ENCODE measurements around the gene CASP2. TPM values are rescaled to one million over a fixed set of nuclear protein-coding genes. Genes with fewer than 3 reads are reported as not detected.
A peak's percentile ranks its signal among the peaks of the same experiment; 100 is the strongest.

CASP2 gene
- total and polyA plus RNA-seq, 2 experiments from 2014 or later: 9.2 to 13.1 TPM

GRCh38 chr7:143284591-143285469 is 3.3 kb upstream of the CASP2 start, which contains the start of gene TMEM139:
Gene TMEM139, plus strand, starts transcription at chr7:143284958. Its CDS starts 1,000 bp downstream, at chr7:143285958.
- no peak within 1 kb of the TSS; the same call in 1 of the 2 replicates for H2AFZ ChIP-seq
- in situ Hi-C loops (cut with MboI): no loop called here

GRCh38 chr7:143285470-143285778 is 2.7 kb upstream of the CASP2 start:
- in situ Hi-C loops (cut with MboI): no loop called here
- Histone ChIP-seq H3K36me3 (ENCODE audit: low read depth) (no peaks in the 10 kb centered on the region), H3K9me2 (ENCODE audit: insufficient read depth) (no peaks in the 10 kb centered on the region), H3K9ac (no peak overlapping the region), H3K9me3 (ENCODE audit: low read depth) (no peaks in the 10 kb centered on the region), H4K20me1 (ENCODE audit: insufficient read depth) (no peaks in the 10 kb centered on the region), H3K4me2 (ENCODE audit: unreplicated experiment) (no peak overlapping the region), H3K4me1 (ENCODE audit: insufficient read depth) (peaks cover 10% of the 10 kb centered on the region; the same call in 1 of the 2 replicates), H3K27ac (no peak overlapping the region), H3K79me2 (ENCODE audit: insufficient read depth) (peaks cover 21% of the 10 kb centered on the region), H3F3A (ENCODE audit: insufficient read depth) (peaks cover 12% of the 10 kb centered on the region), H3K27me3 (replicated peaks; ENCODE audit: insufficient read depth) (no peaks in the 10 kb centered on the region), H2AFZ (no peak overlapping the region), H3K4me3 (no peak overlapping the region)
- DNase-seq: no peak
- WGBS, 2 experiments (ENCODE audit: low coverage in 1 of 2, low lambda C conversion rate in 2 of 2, missing lambda C conversion rate in 2 of 2): 73 to 92% methylated on average over 3 of the region's 3 CpGs
- TF ChIP-seq EZH2 (IDR thresholded peaks at IDR 0.05; ENCODE audit: insufficient read depth, poor library complexity, severe bottlenecking) (no peak), EZH2phosphoT487 (IDR thresholded peaks at IDR 0.05; ENCODE audit: insufficient read depth, low read depth) (no peak)

More at GRCh38 chr7:143284591-143285469, 3.3 kb upstream of the CASP2 start, which contains the start of gene TMEM139:
- no peak within 1 kb of the TSS for H3K4me3 ChIP-seq
- peaks cover 15% of the 10 kb centered on the region for H3K79me2 ChIP-seq (ENCODE audit: insufficient read depth)
- H4K20me1 ChIP-seq (ENCODE audit: insufficient read depth): no peaks in the 10 kb centered on the region
- no peaks in the 10 kb centered on the region for H3K27me3 ChIP-seq (replicated peaks; ENCODE audit: insufficient read depth)
- H3K9me3 ChIP-seq (ENCODE audit: low read depth): no peaks in the 10 kb centered on the region
- DNase-seq: peak; percentile 17
- peaks cover 8% of the 10 kb centered on the region for H3F3A ChIP-seq (ENCODE audit: insufficient read depth)
- TF ChIP-seq EZH2phosphoT487 (IDR thresholded peaks at IDR 0.05; ENCODE audit: insufficient read depth, low read depth): no peak
- no peak for TF ChIP-seq EZH2 (IDR thresholded peaks at IDR 0.05; ENCODE audit: insufficient read depth, poor library complexity, severe bottlenecking)
- no peak within 1 kb of the TSS for H3K9ac ChIP-seq
- H3K36me3 ChIP-seq (ENCODE audit: low read depth): no peaks in the 10 kb centered on the region
- WGBS, 2 experiments (ENCODE audit: low coverage in 1 of 2, low lambda C conversion rate in 2 of 2, missing lambda C conversion rate in 2 of 2): 54 to 59% methylated on average over 13 to 19 of the region's 19 CpGs
- H3K9me2 ChIP-seq (ENCODE audit: insufficient read depth): no peaks in the 10 kb centered on the region
- no peak within 1 kb of the TSS for H3K4me2 ChIP-seq (ENCODE audit: unreplicated experiment)
- peaks cover 9% of the 10 kb centered on the region for H3K4me1 ChIP-seq (ENCODE audit: insufficient read depth)
- no peak within 1 kb of the TSS for H3K27ac ChIP-seq

GRCh38 chr7:143285806-143286521 is 2.2 kb upstream of the CASP2 start:
- 90 to 91% methylated on average over 11 of the region's 11 CpGs for WGBS, 2 experiments (ENCODE audit: low coverage in 1 of 2, low lambda C conversion rate in 2 of 2, missing lambda C conversion rate in 2 of 2)
- H3K27ac ChIP-seq: no peak overlapping the region
- H3K79me2 ChIP-seq (ENCODE audit: insufficient read depth): peaks cover 26% of the 10 kb centered on the region
- no peak overlapping the region for H3K9ac ChIP-seq
- no peaks in the 10 kb centered on the region for H3K27me3 ChIP-seq (replicated peaks; ENCODE audit: insufficient read depth)
- H3K4me3 ChIP-seq: no peak overlapping the region
- H3K36me3 ChIP-seq (ENCODE audit: low read depth): no peaks in the 10 kb centered on the region
- no peak for DNase-seq
- H3F3A ChIP-seq (ENCODE audit: insufficient read depth): peaks cover 12% of the 10 kb centered on the region
- H3K9me2 ChIP-seq (ENCODE audit: insufficient read depth): no peaks in the 10 kb centered on the region
- TF ChIP-seq EZH2phosphoT487 (IDR thresholded peaks at IDR 0.05; ENCODE audit: insufficient read depth, low read depth): no peak
- TF ChIP-seq EZH2 (IDR thresholded peaks at IDR 0.05; ENCODE audit: insufficient read depth, poor library complexity, severe bottlenecking): no peak
- no peaks in the 10 kb centered on the region for H4K20me1 ChIP-seq (ENCODE audit: insufficient read depth)
- no peak overlapping the region for H3K4me2 ChIP-seq (ENCODE audit: unreplicated experiment)
- in situ Hi-C loops (cut with MboI): no loop called here
- H2AFZ ChIP-seq: no peak overlapping the region
- no peaks in the 10 kb centered on the region for H3K9me3 ChIP-seq (ENCODE audit: low read depth)
- H3K4me1 ChIP-seq (ENCODE audit: insufficient read depth): peaks cover 15% of the 10 kb centered on the region; the same call in 1 of the 2 replicates

- no peak overlapping the region for H3K9ac ChIP-seq
- no peak overlapping the region for H3K4me2 ChIP-seq (ENCODE audit: unreplicated experiment)
- in situ Hi-C loops (cut with MboI): no loop called here
- no peak overlapping the region for H3K27ac ChIP-seq
- no peak overlapping the region for H3K4me3 ChIP-seq
- no peaks in the 10 kb centered on the region for H3K9me2 ChIP-seq (ENCODE audit: insufficient read depth)
- DNase-seq: no peak
- WGBS, 2 experiments (ENCODE audit: low coverage in 1 of 2, low lambda C conversion rate in 2 of 2, missing lambda C conversion rate in 2 of 2): 87 to 92% methylated on average over 6 of the region's 6 CpGs
- H3K4me1 ChIP-seq (ENCODE audit: insufficient read depth): peaks cover 19% of the 10 kb centered on the region; the same call in 1 of the 2 replicates
- H4K20me1 ChIP-seq (ENCODE audit: insufficient read depth): no peaks in the 10 kb centered on the region
- H3K79me2 ChIP-seq (ENCODE audit: insufficient read depth): peaks cover 31% of the 10 kb centered on the region
- no peaks in the 10 kb centered on the region for H3K9me3 ChIP-seq (ENCODE audit: low read depth)
- H2AFZ ChIP-seq: no peak overlapping the region
- no peaks in the 10 kb centered on the region for H3K27me3 ChIP-seq (replicated peaks; ENCODE audit: insufficient read depth)
- peaks cover 12% of the 10 kb centered on the region for H3F3A ChIP-seq (ENCODE audit: insufficient read depth)
- H3K36me3 ChIP-seq (ENCODE audit: low read depth): no peaks in the 10 kb centered on the region
- no peak for TF ChIP-seq EZH2phosphoT487 (IDR thresholded peaks at IDR 0.05; ENCODE audit: insufficient read depth, low read depth)
- TF ChIP-seq EZH2 (IDR thresholded peaks at IDR 0.05; ENCODE audit: insufficient read depth, poor library complexity, severe bottlenecking): no peak
These were observed 1.6 kb upstream of the CASP2 start for GRCh38 chr7:143286522-143286890.

All from GM23248 (cell line).